Gastroesophageal sphincter (tissue), 3 donors: ENCODE data around the gene COX8C.

Experiments
- CTCF ChIP-seq, 4 experiments: fragments of 200-600 bp in 2 of 4; fragments of 450-650 bp in 2 of 4; sonication (generic) in 1 of 4; IDR thresholded peaks; one replicate each; pipeline ENCODE4 v1.5.1; 2017 to 2019; ENCODE audit warnings: antibody characterized with exemption in 4 of 4, mild to moderate bottlenecking in 2 of 4, moderate library complexity in 2 of 4
- POLR2AphosphoS5 ChIP-seq: sonication (generic); formaldehyde crosslinking; IDR thresholded peaks from one replicate; pipeline ENCODE4 v1.6.1; 2017; ENCODE audit warnings: antibody characterized with exemption

GRCh38 chr14:93337143-93337753 is 9.7 kb upstream of the COX8C start:
- TF ChIP-seq POLR2AphosphoS5 (no peak), CTCF (IDR thresholded peaks at IDR 0.05) (no peak)
